GM18526 (cell line): Measurements from ENCODE around the gene HNRNPH2.

Experiments used
- POLR2A ChIP-seq: IDR thresholded peaks from 3 replicates; pipeline ENCODE4 v1.6.1; 2011; ENCODE audit not compliant: insufficient read length; ENCODE audit errors: extremely low read depth

Gene HNRNPH2

DNA sequence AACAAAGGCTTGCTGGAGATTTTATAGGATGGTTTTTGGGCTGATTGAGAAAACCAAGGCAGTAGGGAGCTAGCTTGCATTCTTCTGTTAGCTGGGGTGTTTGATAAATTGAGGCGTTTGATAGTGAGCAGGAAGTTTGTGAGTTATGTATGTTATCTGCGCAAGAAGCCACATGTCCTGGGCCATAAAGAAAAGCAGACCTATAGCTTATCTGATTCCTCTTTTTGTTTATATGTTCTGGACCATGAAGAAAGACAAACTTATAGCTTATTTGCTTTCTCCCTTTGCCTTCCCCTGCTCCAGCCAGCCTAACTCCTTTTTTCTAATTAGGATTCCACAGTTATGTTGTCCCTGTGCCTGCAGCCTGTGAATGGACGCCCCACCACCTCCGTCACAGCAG lies 9.2 kb downstream of the HNRNPH2 start:
- no peak for TF ChIP-seq POLR2A

DNA sequence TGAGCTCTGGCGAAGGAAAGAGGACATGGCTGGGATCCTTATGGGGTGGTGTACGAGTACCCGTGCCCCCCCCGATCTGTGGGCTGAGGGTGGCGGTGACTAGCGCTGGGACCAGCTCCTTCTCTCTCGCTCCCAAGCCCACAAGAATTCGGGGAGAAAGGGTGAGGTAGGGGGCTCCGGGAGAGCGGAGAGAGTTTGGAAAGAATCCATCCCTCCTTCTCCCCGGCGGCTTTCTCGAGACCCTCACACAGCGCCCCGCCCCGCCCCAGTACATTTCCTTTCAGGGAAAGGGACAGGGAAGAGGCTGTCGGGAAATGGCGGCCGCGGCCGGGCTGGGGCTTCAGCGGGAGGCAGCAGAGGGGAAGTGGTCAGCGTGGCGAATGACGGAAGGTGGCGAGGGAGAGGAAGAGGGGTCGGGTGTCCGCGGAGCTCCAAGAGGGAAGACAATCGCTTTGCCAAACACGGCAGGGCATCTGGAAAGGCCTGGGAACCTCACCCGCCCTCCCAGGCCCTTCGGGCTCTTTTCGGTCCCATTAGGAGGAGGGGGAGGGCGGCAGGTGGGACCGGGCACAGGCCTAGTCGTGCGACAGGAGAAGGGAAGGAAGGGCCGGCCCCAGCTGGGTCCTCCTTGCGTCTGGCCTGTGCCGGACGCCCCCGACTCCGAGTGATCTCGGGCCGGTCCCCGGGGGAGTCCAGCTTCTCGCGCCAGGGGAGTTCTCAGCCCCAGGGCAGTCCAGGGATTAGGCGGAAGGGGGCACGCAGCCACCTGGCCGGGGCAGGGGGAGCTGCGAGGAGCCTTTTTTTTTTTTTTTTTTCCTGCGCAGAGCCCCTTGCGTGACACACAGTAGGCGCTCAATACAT lies 10.2 kb downstream of the HNRNPH2 start:
- TF ChIP-seq POLR2A, result peak; percentile 25

DNA sequence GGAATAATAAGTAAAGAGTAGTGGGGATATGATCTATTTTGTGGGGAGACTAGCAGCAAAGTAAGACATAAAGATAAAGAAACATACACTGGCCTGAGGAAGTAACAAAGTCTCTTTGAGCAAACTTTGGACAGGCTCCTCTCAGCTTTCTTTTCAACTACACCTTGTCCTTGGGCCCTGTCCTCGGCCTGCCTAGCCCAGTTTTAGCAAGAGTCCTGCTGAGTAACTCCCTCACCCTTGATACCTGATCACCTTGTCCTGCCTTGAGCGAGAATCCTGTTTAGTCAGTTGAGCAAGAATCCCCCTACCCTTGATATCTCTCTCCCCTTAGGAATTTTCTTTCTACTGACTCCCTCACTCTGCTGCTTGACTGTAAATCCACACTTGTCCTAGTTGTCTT lies 11.5 kb downstream of the HNRNPH2 start:
- TF ChIP-seq POLR2A, result no peak

DNA sequence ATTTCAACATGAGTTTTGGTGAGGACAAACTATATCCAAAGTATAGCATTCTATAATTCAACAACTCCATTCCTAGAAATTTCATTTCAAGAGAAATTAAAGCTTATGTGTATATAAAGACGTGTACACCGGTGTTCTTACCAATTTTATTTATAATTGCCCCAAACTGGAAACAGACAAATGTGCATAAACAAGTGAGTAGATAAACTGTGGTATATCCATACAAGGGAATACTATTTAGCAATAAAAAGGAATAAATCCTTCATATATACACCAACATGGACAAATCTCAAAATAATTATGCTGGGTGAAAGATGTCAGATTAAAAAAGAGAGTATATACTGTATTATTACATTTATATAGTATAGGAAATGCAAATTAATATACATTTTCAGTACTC lies 19.9 kb downstream of the HNRNPH2 start:
- no peak for TF ChIP-seq POLR2A

DNA sequence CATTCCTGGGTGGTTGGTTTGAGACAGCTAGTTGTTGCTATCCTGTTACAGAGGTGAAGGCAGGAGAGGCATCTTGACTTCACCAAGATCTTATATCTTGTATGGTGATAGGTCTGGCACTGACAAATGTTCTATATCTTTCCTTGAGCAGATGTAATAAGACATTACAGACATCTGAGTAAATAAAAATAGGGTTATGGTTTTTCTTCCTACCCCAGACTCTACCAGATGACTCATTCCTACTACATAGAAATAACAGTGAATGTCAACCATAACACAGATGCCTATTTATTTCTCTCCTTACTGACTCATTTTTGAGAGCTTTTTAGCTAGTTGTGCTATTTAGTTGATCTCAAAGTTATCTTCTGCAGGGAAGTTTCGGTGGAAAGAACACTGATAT lies 21.9 kb downstream of the HNRNPH2 start:
- no peak for TF ChIP-seq POLR2A

DNA sequence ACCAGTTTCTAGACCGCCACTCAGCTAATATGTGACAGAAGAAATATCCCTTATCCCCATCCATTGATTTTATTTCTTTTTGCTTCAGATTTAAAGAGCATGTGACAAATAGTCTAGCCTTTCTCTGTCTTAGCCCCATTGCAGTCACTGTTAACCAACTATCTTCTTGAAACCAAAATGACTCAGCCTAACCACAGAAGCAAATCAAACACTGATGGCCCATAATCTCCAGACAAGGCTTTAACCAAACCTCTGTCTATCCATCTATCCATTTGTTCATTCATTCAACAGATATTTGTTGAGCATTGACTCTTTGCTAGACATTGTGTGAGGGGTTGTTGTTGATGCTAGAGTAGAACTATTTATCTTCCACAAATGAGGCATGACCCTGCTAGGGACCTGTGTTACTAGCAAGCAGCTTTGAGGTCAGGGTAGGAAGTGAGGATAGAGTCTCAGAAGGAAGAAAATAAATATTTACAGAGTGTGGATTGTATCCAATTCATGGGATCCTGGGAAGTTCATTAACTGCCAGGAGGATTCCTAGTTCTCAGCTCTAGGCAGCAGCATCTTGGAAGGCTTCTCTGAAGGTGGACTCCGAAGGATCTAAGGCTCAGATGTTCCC lies 22.5 kb downstream of the HNRNPH2 start:
- no peak for TF ChIP-seq POLR2A

DNA sequence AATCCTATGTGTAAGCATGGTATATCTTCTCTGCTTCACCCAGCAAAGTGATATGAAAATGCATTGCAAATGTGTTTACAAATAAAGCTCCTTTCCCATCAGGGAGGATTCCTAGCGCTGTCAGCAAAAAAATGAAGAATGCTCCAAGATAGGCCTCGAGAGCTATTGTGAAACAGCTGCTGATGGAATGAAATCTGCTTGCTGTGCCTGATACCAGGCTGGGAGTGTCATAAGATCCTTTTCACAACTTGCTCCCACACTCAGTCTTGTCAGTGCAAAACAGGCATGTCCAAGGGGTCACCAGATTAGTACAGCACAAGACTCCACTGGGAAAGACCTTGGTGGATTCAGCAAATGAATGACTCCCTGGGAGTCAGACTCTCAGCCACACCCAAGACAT lies 34.1 kb downstream of the HNRNPH2 start:
- no peak for TF ChIP-seq POLR2A

DNA sequence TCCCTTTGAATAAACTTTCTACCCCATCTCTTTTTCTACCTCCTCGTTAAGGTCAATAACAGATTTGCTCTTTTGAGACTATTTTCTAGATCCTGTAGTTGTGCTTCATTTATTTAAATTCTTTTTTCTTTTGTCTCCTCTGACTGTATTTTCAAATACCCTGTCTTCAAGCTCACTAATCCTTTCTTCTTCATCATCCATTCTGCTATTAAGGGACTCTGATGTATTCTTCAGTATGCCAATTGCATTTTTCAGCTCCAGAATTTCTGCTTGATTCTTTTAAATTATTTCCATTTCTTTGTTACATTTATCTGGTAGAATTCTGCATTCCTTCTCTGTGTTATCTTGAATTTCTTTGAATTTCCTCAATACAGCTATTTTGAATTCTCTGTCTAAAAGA lies 41.3 kb downstream of the HNRNPH2 start:
- TF ChIP-seq POLR2A, result no peak

DNA sequence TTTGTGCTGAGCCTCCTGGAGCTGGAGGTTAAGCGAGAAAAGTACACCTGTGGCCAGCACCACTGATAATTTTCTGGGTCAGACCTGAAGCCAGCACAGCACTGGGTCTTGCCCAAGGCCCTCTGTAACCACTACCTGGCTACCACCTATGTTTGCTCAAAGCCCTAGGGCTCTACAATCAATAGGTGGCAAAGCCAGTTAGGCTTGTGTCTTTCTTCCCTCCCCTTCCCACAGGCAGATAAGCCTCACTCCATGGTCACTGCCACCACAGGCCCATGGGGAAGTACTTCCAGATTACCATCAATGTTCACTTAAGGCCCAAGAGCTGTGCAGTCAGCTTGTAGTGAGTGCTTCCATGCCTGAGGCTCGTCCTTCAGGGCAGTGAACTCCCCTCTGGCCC lies 42.1 kb downstream of the HNRNPH2 start:
- TF ChIP-seq POLR2A, result no peak

DNA sequence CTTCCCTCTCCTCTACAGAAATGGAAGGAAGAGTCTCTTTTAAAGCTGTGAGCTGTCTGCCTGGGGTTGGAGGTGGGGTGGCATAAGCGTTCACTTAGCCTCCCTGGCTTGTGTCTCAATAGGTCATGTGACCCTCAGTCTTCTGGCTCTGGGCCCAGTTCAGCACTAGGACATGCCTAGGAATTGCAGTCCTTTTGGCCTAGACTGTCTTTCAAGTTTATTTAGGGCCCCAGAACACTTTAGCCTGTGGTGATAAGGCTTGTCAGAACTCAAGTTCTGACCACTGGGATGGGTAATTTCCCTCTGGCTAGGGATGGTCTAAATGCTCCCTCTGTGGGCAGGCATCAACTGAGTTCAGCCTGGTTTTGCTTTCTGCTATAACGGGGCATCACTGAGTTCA lies 42.9 kb downstream of the HNRNPH2 start:
- TF ChIP-seq POLR2A, result no peak

DNA sequence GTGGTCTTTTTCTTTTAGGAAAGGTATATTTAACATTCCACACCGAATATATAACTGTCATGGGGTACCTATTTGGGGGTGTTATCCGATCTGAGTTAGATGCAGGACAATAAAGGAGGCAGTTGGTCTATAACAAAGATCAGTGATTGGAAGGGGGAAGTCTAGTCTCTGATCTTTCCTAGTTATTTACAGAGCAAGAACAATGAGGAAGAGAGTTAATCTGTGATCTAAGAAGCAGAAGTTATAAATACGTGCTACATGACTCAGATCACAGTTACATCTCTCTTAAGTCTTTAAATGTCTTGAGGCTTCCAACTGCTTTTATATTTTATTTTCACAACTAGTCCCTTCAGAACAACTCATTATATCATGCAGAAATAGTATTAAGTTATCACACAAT lies 44.0 kb downstream of the HNRNPH2 start:
- TF ChIP-seq POLR2A, result no peak

DNA sequence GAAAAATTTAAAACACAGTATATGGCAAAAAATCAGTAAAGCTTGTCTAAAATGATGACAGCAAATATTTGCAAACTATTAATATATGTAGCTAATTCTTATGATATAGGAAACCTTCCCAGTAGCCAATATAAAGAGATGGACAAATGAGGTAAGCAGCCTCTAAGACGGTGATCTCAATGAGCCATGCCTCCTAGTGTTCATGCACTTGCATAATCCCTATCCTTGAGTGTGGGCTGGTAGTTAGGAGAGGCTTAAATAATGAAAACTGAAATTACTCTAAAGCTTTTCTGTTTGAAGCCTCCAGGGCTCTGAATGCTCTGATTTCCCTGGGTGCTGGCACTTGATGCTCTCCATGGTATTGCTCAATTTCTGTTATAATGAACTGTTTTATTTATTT lies 52.6 kb downstream of the HNRNPH2 start:
- no peak for TF ChIP-seq POLR2A

DNA sequence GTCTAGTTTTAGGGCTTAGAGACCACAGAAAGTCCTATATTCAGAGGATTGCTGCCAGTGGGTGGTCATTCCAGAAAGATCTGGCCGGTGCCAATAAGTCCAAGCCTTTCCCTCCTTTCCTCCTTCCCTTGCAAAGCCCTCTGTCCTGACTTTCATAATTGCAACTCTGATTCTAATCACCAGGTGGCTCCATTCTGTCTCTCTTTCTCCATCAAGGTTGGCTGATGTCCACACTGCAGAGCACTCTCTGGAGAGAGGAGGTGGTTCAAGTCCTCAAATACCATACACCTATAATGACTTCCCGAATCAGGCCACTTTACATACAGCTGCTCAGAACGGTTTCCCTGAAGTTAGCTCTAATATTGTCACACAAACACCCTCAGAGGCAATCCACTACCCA lies 54.9 kb downstream of the HNRNPH2 start:
- TF ChIP-seq POLR2A, result no peak
